Measurements from ENCODE around the gene ACTA2.

The ACTA2 gene

DNA sequence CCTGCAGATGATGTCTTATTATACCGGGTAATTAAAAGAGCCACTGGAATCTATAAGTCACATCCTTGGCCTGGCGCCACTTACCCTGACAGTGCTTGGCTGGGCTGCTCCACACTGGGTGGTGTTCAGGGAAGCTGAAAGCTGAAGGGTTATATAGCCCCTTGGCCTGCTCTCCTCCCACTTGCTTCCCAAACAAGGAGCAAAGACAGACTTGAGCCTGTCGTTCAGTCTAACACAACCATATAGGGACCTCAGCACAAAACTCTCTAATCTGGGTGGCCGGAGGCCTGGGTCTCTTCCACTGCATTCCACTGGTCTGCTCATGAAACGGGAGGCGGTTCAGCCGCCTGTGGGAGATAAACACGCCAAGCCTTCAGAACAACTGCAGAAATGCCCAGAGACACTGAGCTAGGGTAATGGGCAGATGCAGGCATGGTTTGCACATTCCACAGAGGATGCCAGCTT, at the start of gene ACTA2:
Gene ACTA2 (minus strand): TSS at position 127 of the 465 bp plus-strand sequence. CDS start 3,843 bp downstream, outside the sequence.
- TF ChIP-seq, protein P1, sequence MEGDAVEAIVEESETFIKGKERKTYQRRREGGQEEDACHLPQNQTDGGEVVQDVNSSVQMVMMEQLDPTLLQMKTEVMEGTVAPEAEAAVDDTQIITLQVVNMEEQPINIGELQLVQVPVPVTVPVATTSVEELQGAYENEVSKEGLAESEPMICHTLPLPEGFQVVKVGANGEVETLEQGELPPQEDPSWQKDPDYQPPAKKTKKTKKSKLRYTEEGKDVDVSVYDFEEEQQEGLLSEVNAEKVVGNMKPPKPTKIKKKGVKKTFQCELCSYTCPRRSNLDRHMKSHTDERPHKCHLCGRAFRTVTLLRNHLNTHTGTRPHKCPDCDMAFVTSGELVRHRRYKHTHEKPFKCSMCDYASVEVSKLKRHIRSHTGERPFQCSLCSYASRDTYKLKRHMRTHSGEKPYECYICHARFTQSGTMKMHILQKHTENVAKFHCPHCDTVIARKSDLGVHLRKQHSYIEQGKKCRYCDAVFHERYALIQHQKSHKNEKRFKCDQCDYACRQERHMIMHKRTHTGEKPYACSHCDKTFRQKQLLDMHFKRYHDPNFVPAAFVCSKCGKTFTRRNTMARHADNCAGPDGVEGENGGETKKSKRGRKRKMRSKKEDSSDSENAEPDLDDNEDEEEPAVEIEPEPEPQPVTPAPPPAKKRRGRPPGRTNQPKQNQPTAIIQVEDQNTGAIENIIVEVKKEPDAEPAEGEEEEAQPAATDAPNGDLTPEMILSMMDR (IDR thresholded peaks at IDR 0.05; ENCODE audit: low read depth, low read length) = no peak
- peak within 1 kb of the TSS; percentile 60 for H3K4me3 ChIP-seq (ENCODE audit: low read depth, low read length)

DNA sequence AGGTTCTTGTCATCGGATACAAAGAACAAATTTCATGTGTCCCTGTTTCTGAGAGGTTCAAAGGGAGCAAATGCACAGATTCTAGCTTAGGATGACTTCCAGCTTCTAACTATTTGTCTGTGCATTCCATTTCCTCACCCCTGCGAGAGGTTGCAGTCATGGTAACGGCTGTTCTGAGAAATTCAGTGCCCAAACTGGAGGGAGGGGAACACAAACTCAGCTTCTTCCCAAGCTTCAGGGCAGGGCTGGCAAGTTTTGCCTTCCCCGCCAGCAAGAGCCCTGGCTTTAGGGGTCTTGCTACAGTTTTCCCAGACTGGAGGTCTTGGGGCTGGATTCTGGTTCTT, 49.1 kb upstream of the ACTA2 start:
- H3K4me3 ChIP-seq (ENCODE audit: low read depth, low read length) = no peak overlapping the region
- TF ChIP-seq, protein P1 (IDR thresholded peaks at IDR 0.05; ENCODE audit: low read depth, low read length) = no peak

DNA sequence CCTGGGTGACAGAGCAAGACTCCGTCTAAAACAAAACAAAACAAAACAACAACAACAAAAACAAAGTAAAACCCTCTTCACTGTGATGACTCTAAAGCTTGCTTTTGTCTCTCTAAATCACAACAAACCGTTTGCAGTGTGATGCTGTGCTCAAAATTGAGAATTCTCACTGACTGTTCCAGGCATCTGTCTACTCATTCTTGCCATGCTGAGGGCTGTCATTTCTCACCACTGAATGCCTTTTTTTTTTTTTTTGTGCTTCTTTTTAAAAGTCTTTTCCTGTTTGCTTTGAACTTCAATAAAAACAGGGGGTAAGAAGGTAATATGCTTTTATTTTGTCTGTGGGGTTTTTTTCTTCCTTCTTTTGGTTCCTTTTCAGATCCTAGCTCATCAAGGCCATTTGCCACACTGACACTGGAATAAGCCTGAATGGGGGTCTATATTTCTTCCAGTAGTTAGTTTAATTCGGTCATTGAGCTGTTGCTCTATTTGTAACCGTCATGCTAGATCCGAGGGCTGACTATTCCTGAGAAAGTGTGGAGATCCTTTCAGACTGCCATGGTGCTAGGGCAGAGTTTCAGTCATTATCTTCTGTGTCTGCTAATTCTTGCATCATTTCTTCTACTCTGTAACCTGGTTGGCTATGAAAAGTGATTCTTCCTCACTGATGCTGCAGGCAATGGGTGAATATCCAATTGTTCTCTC, 48.6 kb upstream of the ACTA2 start:
- H3K4me3 ChIP-seq (ENCODE audit: low read depth, low read length) = no peak overlapping the region
- TF ChIP-seq, protein P1 (IDR thresholded peaks at IDR 0.05; ENCODE audit: low read depth, low read length) = no peak

DNA sequence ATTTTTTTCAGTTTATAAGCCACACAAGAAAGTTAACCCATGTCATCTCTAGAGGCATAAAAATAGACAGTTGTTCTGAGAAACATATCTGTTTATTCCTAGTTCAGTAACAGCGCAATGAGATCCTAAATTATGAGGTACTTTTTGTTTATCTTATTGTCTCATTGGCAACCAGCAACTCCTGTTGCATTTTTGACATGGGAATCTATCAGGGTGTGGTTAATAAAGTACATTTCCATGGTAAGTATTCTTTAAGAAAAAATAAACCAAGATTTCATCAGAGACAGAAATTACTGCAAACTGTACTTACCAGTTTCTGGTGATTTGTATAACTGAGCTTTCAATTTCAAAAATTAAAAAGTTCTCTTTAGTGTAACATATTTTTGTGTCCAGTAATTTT, 47.1 kb upstream of the ACTA2 start:
- H3K4me3 ChIP-seq (ENCODE audit: low read depth, low read length) = no peak overlapping the region
- TF ChIP-seq, protein P1 (IDR thresholded peaks at IDR 0.05; ENCODE audit: low read depth, low read length) = no peak

DNA sequence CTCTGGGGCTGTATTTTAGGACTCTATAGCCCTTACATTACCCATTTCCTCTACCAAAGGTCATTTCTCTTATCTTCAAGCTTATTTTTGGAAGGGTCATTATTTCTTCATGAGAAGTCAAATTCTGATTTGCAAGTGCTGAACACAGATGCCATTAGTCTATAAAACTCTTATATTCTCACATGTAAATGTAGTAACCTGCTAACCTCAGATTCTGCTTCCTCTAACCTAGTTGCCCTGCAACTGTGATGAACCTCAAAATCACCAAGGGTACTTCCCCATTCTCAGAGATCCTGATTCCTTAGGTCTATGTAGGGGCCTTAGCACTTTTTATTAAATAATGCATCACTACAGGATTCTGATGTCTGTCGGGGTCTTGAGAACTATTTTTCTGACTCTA, 44.4 kb upstream of the ACTA2 start:
- H3K4me3 ChIP-seq (ENCODE audit: low read depth, low read length) = no peak overlapping the region
- TF ChIP-seq, protein P1 (IDR thresholded peaks at IDR 0.05; ENCODE audit: low read depth, low read length) = no peak

DNA sequence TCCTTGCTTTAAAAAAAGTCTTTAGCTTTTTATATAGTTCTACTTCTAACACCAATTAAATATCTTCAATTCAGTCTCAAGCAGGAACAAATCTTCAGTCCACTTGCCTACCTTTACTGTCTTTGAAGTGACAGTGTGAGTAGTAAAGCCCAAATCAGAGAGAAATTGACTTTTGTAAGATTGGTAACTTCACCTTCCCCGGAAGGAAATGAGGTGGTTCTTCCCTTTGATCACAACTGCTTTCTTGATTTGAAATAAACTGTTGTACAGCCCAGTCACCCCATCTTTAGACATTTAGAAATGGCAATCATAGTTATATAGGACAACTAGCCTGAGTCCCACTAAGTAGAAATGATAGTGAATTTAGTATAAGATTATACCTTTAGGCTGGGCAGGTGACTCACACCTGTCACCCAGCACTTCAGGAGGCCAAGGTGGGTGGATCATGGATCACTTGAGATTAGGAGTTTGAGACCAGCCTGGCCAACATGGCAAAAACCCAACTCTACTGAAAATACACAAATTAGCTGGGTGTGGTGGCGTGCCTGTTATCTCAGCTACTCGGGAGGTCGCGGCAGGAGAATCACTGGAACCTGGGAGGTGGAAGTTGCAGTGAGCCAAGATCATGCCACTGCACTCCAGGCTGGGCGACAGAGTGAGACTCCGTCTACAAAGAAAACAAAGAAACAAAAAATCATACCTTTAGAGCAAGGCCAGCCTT, 42.7 kb upstream of the ACTA2 start:
- no peak overlapping the region for H3K4me3 ChIP-seq (ENCODE audit: low read depth, low read length)

More for the DNA sequence above, 42.7 kb upstream of the ACTA2 start:
- TF ChIP-seq, protein P1 (IDR thresholded peaks at IDR 0.05; ENCODE audit: low read depth, low read length) = no peak
